Stimulated activated CD4-positive, alpha-beta T cell treated with anti-CD3 and anti-CD28 coated beads, TNF-alpha, amount 100 ng/mL, for 48 hours (primary cell): Measurements from ENCODE around the gene TFPI.

Experiments
- DNase-seq, 3 donors: peaks; one replicate each; pipeline ENCODE4 v3.0.0-alpha.2; 2020; ENCODE audit warnings: low read depth in 3 of 3

Gene TFPI

GRCh38 chr2:187415449-187415848, 138.8 kb downstream of the TFPI start:
- DNase-seq = no peak
